Measurements from ENCODE around the gene PIEZO1.

Gene PIEZO1

DNA sequence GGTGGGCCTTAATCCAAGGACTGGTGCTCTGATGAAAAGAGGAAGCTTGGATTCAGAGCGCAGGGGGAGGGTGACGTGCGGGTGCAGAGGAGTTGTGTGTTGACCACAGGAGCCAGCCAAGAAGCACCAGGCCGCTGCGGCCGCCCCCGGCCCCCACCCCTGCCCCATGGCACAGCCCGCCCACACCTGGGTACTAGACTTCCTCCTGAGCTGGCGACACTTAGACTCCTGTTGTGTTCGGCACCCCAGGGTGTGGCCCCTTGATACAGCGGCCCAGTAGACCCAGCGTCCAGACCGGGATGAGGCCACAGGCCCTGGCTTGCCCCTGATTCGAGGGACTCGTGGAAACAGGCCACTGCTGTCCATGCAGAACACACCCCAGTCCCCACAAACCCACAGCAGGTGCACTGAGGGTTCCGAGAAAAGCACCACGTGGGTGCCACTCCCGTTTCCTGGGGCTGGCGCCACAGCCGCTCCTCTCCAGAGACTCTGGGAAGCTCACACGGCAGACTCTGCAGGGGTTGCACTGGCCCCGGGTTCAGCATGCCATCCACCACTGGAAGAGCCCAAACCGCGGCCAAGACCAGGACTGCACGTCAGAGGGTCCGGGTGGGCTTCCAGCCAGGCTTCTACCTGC lies 93.0 kb downstream of the PIEZO1 start:
- DNase-seq (ENCODE audit: low read depth in 3 of 3): no peak

DNA sequence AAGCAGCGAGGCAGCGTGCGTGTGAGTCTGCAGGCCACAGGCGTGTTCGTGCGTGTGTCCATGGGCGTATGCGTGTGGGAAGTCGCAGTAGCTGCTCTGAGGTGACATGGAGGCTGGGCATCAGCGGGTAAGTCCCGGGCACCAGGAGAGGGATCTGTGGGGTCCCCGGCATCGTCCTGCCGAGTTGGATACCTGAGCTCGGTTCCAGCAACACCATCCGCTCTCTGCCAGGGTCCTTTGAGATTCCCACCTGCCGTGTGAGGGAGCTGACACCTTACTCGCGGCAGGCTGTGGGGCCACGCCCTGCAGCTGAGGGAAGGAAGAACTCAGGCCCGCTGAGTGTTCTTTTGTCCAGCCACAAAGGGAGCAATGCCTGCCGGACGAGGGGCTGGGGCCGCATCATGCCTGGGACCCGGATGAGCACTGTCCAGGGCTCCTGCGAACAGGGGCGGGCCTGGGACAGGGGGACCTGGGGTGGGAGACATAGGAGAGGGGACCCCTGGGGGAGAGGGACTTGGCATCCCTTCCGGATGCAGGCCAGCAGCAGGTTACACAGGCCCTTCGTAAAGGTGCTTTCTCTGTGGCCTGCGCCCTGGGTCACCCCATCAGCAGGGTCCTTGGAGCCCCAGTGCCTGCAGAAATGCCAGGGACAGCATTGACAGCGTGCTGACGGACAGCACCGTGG lies 93.7 kb downstream of the PIEZO1 start:
- no peak for DNase-seq (ENCODE audit: low read depth in 3 of 3)

DNA sequence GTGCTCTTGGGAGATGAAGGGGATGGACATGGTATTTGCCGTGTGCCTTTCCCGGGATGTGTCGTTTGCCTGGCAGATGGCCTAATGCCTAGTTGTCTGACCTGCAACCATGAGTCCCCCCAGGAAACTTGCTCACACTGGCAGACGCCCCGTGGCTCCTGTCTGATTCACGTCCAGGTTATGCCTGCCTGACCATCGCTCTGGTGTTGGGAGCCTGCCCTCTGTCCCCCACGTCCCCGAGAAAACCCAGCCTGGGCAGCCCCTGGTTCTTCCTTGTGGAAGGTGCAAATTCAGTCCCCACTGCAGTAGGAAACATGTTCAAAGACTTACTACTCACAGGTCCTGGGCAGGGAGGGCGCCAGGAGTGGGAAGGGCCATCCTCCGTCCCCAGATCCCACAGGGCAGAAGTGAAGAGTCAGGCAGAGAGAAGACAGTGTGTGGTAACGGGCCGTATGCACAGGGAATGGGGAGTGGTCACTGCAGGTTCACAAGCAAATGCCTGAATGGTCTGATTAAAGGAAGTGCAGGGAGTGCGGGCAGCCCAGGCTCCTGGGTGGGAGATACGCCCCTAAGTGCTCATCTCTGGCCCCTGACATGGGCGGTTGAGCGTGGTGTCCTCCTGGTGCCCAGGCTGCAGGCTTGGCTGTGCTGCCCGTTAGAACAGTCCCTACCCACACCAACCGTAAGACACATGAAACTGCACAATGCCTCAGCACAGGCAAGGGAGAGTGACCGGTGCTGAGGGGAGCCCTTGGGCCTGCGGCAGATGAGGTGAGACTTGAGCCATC lies 94.5 kb downstream of the PIEZO1 start:
- no peak for DNase-seq (ENCODE audit: low read depth in 3 of 3)

DNA sequence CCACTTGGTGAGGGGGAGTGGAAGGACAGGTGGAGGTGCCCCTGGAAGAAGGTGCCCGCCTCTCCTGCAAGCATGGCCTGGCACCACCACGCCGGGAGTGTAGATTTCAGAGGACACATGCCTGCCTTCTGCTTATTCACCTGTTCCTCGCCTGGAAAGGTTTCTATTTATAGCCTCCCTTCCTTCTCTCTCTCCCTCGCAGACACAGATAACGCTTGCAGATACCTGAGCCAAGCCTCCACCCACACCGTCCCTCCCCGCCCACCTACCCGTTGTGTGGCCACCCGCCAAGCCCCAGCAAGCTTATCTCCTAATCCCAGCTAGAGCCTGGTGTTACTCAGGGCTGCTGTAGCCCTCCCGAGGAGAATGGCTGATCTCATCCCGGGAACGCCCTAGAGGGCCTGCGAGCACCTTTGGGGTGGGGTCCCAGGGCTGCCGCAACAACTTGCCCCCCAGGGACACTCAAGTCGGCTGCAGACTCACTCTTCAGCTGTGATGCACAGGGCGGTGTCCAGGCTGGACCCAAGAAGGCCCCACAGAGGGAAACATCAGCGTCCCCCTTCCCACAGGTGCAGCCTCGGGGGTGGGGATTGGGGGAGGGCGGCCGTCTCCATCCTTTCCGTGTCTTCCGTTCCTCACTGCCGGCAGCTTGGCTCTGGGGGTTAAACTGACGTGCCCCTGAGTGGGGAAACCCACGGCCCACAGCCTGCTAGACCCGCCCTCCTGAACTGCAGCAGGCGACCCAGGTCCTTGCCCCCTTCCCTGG lies 96.8 kb downstream of the PIEZO1 start:
- no peak for DNase-seq (ENCODE audit: low read depth in 3 of 3)

DNA sequence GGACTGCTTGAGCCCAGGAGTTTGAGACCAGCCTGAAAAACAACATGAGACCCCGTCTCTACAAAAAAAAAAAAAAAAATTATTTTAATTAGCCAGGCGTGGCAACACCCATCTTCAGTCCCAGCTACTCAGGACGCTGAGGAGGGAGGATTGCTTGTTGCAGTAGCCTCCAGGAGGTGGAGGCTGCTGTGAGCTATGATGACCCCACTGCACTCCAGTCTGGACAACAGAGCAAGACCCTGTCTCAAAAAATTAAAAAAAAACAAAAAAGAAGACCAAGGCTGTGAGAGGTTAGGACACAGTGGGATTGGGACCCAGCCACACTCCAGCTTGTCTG lies 97.4 kb downstream of the PIEZO1 start:
- no peak for DNase-seq (ENCODE audit: low read depth in 3 of 3)

DNA sequence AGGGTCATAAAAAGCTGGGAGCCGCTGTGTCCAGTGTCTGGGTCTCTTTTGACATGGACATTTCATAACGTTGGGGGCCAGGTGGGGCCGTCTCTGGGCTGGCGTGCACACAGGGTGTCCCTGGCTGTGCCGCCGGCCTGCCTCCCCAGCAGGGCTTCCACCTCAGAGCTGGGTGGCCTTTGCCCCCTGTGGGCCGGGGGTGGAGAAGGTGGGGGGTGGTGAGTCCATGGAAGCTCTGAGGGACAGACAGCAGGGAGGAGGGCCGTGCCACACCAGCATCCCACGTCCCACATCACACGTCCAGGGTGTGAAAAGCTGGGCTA lies 97.8 kb downstream of the PIEZO1 start:
- no peak for DNase-seq (ENCODE audit: low read depth in 3 of 3)

DNA sequence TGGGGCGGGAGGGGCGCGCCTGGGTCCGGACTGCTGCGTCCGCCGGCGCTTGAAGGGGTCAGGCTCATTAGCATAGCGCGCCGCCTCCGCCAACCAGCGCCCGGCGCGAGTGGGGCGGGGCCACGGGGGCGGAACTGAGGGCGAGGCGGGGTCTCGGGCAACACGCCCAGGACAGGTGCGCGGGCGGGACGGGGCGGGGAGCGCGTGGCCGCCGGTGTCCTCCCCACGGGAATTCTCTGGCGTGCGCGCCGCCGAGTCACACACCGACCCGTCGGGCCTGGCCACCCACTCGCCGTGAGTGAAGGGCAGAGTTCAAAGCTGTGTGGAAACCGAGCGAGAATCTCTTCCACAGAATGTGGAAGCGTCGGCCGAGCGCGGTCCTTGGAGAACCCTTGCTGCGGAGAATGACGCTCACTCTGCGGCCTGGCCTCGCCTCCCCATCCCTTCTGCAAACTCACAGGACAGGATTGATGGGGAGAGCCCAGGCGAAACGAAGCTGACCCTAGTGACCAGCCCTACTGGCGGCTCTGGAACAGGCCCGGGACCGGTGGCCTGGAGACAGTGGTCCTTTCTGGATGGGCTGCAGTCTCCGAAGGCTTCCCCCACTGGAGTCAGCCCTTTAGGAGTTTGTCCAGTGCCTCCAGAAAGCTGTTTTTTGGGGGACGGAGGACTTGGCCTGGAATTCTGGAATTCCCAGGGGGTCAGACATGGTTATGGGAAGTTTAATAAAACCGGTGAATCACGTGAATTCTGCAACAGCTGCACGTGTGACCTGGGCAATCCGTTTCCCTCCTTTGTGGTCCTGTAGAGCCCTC lies 98.4 kb downstream of the PIEZO1 start, which contains the start of gene SNAI3:
TSS of gene SNAI3 (minus strand) at position 69 of the 815 bp plus-strand sequence. CDS start 101 bp downstream, outside the sequence.
- peak; percentile 70 to 91 (median 72) for DNase-seq (ENCODE audit: low read depth in 3 of 3)

DNA sequence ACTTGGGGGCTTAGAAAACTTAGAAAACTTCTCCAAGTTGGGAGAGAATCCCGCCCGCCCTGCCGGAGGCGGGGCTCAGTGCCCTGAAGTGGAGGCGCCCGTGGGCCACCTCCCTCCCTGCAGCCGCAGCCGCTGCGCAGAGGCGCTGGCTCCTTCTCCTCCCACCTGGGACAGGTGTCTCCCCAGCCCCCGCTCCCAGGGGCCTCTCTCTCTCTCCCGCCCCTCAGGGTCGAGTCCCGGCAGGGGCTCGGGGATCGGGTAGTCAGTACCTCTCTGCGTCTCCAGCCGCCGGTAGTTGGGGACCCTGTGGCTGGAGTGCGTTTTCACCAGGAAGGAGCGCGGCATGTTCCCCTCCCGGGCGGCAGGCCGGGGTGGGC lies 99.0 kb downstream of the PIEZO1 start:
- peak in 1 of 3 donors; percentile 34 for DNase-seq (ENCODE audit: low read depth in 3 of 3)

DNA sequence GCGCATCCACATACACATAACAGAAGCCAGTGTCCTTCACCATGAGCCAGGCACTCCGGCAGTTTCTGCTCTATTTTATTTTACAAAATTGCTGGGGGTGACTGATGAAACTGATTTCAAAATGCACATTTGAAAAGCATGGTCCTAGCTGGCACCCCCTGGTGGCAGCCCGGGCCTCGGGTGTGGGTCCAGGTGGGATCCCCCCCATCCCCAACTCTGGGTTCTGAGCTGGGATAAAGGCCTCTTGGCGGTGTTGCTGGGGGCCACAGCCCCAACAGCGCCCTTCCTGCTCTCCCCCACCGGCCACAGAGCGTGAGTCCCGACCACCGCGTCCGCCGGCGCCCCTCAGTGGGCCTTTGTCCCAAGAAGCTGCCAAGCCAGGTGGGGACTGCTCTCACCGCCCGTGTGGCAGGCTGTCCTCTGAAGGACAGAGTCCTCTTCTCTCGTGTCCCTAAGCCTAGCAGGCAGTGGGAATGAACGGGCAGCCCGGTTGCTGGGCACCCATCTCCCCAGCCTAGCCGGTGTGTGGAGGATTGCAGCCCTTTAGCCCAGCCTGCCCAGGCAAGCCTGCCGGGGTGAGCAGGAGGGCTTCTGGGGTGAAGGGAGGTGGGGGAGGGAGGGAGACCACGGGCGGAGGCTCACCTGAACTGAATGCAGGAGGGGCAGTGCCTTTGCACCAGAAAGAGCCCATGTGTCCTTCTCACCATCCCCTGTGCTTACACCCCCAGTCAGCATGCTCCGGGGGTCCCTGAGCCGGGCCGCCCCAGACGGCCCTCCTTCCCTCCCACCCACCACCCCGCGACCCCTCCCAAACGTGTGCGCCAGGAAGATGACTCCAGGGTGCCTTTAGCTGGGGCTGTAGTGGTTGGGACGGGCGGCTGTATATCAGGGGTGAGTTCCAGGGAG lies 99.6 kb downstream of the PIEZO1 start:
- peak in 2 of 3 donors; percentile 51 to 52 for DNase-seq (ENCODE audit: low read depth in 3 of 3)

DNA sequence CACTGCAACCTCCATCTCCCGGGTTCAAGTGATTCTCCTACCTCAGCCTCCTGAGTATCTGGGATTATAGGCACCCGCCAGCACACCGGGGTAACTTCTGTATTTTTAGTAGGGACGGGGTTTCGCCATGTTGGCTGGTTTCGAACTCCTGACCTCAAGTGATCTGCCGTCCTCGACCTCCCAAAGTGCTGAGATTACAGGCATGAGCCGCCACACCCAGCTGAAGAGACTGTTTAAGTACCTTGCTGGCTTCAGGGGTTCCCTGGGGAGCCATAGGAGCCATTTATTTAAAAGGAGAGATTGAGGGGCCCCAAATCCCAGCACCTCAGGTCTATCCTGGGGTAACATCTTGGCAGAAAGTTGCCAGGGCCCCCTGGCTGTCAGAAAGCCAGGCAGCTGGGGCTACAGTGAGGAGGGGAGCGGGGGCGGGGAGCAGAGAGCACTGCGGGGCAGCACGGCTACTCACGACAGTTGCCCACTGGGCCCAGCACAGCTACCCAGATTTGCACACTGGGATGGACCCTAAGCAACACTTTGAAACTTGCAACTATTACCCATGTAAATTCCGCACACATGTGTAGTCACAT lies 100.4 kb downstream of the PIEZO1 start:
- no peak for DNase-seq (ENCODE audit: low read depth in 3 of 3)

DNA sequence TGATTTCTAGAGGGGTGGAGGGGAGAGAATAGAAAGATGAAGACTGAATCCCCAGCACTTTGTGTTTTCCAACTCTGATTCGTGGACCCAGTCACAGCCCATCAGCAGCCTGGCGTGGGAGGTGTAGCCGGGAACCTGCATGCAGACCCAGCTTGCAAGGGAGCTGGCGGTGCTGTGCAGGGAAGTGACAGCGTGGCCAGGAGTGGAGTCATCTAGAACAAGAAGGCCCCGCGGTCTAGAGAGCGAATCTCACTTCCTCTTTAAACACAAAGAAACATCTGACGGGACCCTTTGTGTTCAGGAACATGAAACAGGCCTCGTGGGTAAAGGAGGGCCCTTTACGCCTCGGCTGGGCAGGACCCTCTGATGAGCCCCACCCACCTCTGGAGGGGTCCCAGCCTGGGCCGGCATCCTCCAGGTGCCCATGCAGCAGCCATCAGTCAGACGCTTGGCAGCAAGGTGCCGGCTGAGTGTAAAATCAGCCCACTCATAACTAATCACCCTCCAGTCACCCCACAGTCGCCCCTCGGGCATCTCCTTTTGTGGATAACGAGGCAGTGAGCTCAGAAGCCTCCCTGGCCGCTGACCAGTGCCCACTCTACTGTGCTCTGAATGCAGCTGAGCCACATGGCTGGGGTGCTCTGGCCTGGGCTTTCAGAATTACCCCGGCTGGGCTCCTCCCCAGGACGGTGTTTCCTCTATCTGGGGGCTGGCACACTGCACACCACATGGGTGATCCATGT lies 103.1 kb downstream of the PIEZO1 start:
- DNase-seq (ENCODE audit: low read depth in 3 of 3): peak; percentile 51 to 77 (median 75)

DNA sequence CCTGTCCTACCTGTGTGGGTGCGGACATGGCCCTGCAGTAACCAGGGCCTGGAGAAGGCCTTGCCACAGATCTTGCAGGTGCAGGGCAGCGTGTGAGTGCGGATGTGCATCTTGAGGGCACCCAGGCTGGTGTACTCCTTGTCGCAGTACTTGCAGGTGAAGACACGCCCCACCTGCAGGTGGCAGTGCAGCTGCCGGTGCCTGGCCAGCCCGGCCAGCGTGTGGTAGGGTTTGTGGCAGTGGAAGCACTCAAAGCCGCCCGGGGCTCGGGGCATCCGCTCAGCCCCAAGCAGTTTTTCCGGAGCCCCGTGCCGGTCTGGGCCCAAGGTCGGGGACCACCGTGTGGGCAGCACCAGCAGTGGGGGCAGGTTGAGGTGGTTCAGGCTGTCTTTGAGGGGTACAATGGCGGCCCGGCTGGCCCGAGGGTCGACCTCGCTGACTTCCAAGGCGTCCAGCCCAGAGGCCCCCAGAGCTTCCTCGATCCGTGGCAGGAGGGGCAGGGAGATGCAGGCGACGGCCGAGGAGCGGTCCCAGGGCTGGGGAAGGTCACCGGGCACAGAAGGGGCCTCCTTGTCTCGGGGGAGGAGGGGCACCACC lies 103.8 kb downstream of the PIEZO1 start:
- no peak for DNase-seq (ENCODE audit: low read depth in 3 of 3)

DNA sequence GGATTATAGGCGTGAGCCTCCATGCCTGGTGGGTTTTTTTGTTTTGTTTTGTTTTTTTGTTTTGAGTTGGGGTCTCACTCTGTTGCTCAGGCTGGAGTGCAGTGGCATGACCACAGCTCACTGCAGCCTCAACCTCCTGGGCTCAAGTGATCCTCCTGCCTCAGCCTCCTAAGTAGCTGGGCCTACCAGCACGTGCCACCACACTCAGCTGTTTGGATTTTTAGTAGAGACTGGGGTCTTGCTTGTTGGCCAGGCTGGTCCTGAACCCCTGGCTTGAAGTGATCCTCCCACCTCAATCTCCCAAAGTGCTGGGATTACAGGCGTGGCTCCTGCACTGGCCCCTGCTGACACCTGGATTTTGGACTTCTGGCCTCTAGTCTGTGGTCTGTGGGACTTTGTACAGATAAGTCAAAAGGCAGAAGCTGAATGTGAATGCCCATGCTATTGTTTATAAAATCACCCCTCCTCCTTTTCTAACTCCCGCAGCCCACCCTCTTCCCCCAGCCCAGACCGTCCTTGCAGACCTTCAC lies 104.4 kb downstream of the PIEZO1 start:
- no peak for DNase-seq (ENCODE audit: low read depth in 3 of 3)

DNA sequence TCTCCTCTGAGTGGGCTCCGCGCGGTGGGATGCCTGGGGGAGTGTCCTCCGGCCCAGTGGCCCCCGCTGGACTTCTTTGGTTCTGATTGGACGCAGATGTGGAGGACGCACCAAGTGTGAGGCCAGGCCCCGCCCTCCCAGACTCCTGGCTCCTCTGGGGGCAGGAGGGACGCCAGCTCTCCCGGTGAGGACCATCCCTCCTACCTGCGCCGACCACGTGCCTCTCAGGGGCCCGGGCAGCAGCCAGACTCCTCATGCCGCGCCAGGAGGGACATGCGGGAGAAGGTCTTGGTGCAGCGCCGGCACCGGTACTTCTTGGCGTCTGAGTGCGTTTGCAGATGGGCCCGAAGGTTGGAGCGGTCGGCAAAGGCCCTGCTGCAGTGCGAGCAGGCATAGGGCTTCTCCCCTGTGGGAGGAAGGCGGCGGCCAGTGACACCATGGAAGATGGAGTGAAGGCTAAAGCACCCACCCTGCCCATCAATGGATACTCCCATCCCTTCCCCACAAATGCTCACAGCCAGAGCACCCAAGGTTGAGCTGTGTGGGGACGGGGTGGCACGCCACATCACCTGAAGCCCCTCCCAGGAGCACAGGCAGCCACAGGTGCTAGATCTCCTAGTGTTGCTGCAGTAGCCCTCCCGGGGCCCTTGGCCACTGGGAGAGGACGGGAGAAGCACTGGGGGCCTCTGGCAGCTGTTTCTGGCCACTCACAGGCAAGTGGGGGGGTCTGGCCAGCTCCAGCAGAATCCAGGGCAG lies 106.6 kb downstream of the PIEZO1 start:
- DNase-seq (ENCODE audit: low read depth in 3 of 3): no peak

DNA sequence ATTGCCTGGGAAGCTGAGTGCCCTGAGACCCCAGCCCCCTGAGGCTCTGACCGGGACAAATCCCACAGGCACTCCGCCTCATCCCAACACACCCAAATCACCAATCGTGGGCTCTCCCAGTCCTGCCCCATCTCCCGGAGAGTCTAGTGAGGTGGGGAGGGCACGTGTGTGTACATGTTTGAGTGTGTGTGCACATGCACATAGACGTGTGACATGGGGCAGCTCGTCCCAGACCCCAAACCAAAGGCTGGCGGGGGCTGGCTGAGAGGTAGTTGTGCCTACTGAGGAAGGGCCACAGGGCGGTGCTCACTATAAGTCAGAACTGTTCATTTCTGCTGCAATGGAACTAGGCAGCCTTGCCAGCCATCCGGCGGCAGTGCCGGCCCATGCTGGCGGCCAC lies 107.3 kb downstream of the PIEZO1 start:
- no peak for DNase-seq (ENCODE audit: low read depth in 3 of 3)

DNA sequence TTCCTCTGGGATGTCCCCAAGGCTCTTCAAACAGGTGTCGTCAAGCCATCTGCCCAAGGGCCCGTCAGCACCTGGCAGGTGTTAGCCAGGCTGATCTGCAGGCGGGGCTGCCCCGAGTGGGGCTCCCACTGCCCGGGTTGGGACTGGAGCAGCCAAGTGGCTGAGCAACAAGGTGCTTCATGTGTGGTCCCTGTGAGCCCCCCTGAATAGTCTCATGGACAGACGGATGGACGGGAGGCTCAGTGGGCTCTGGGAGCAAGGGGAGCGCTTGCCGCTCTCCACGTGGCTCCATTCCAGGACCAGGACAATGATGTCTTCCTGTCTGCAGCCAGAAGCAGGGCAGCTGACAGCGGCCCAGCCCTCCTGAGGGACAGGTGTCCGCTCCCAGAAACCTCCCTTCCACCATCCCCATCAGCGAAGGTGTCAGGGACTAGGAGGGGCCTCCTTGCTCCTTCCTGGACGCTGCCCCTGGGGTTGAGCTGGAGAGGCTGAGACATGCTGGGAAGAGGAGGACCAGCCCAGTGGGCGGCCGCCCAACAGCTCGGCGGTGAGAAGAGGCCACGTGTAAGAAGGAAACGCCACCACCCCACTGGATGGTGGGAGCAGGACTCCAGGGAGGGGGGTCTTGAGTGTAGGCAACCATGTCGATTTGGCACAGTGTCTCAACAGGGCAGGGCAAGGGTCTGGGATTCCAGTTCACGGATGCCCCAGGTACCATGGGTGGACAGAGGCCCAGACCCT lies 108.3 kb downstream of the PIEZO1 start:
- DNase-seq (ENCODE audit: low read depth in 3 of 3): no peak

DNA sequence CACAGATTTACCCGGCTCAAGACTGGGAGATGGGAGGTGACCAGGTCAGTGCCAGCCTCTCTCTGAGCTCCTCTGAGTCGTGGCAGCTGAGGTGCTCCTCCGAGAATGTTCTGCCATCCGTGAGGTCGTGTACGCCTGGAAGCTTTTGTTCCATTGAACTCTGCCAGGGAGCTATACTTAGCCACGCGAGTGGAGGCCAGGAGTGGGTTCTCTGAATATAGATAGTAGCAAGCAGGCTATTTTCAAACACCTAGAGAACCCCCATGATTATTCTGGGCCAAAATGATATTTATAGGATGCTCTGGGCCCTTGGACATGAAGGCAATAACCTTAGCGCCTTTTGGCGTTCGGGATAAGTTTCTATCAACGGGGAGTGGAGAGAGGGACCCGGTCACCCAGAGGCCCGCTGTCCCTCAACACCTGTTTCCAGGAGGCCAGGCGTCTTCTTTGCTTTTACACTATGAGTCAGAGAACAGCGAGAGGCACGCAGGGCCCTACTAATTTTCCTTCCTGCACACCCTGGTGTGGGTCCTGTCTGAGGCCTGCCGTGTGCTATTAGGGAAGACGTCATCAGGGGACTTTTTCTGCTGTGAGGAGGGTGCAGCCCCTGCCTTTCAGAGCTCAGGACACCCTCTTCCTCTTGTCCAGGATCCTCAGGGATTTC lies 111.2 kb downstream of the PIEZO1 start:
- DNase-seq (ENCODE audit: low read depth in 3 of 3): no peak
